Sigmoid colon (tissue), 7 donors: ENCODE data around the gene TSPAN11. TPM values are rescaled to one million over a fixed set of nuclear protein-coding genes. Genes with fewer than 3 reads are reported as not detected.

Experiments used
- DNase-seq: peaks from one replicate; pipeline ENCODE4 v3.0.0-alpha.2; 2019
- H3K27ac ChIP-seq, 4 donors: fragments of 200-600 bp; sonication (generic); one replicate each; pipeline ENCODE4 v1.5.1; 2016 to 2019; ENCODE audit warnings: mild to moderate bottlenecking in 1 of 4
- H3K27me3 ChIP-seq, 3 donors: fragments of 200-600 bp; sonication (generic); one replicate each; pipeline ENCODE4 v1.5.1; 2019; ENCODE audit warnings: mild to moderate bottlenecking in 1 of 3
- H3K36me3 ChIP-seq, 4 donors: fragments of 200-600 bp; sonication (generic); one replicate each; pipeline ENCODE4 v1.5.1; 2016 to 2019
- H3K4me1 ChIP-seq, 4 donors: fragments of 200-600 bp; sonication (generic); one replicate each; pipeline ENCODE4 v1.5.1; 2017 to 2019
- H3K4me3 ChIP-seq, 4 donors: fragments of 200-600 bp; sonication (generic); one replicate each; pipeline ENCODE4 v1.5.1; 2017 to 2019; ENCODE audit warnings: mild to moderate bottlenecking in 2 of 4, moderate library complexity in 1 of 4
- H3K9me3 ChIP-seq, 4 donors: fragments of 200-600 bp in 3 of 4; sonication (generic) in 3 of 4; one replicate each; pipeline versions ENCODE4 v1.5.1 to v1.6.1; 2013 to 2019
- EP300 ChIP-seq, 4 donors: sonication (generic); formaldehyde crosslinking; IDR thresholded peaks; one replicate each; pipeline ENCODE4 v1.6.1; 2017; ENCODE audit warnings: antibody characterized with exemption in 4 of 4
- POLR2A ChIP-seq, 2 donors: fragments of 450-650 bp; IDR thresholded peaks; one replicate each; pipeline ENCODE4 v1.6.1; 2016; ENCODE audit warnings: antibody characterized with exemption in 2 of 2, mild to moderate bottlenecking in 2 of 2, moderate library complexity in 2 of 2
- POLR2AphosphoS5 ChIP-seq, 4 donors: sonication (generic); formaldehyde crosslinking; IDR thresholded peaks; one replicate each; pipeline ENCODE4 v1.6.1; 2017; ENCODE audit warnings: antibody characterized with exemption in 4 of 4
- WGBS, 2 donors: extraction: QIAGEN DNeasy Blood & Tissue Kit; methylation state at CpG; one replicate each; pipeline ENCODE4 v1.1.7; 2013; 5-methylcytosine and 5-hydroxymethylcytosine counted together
- intact Hi-C: fragments of 100-400 bp; cut with DNase I; formaldehyde crosslinking; loops from one replicate; pipeline ENCODE4 v1.15.1; 2023
- polyA plus RNA-seq, 3 donors: library from polyadenylated mRNA; stranded (reverse); fragments of 200-250 nt; gene quantifications; one replicate each; pipeline ENCODE4 v1.2.3, GENCODE V29; 2013
- total RNA-seq, 4 donors: library from RNA; depleted of rRNA; stranded (reverse); fragments of >200 nt; gene quantifications; one replicate each; pipeline ENCODE4 v1.1.0, GENCODE V29; 2016
- TF ChIP-seq, protein P1 (sequence below), 4 experiments: fragments of 450-650 bp in 3 of 4; fragments of 200-600 bp in 1 of 4; IDR thresholded peaks; one replicate each; pipeline ENCODE4 v1.5.1; 2016 to 2019; ENCODE audit warnings: antibody characterized with exemption in 4 of 4, mild to moderate bottlenecking in 3 of 4, moderate library complexity in 2 of 4
- donor health status: healthy with polysubstance abuse.
- donor health status: Bipolar disorder and iron deficiency.
- donor health status: healthy.

The TSPAN11 gene
- total and polyA plus RNA-seq, 7 donors: 0.23 to 18.9 (median 7.8) TPM

DNA sequence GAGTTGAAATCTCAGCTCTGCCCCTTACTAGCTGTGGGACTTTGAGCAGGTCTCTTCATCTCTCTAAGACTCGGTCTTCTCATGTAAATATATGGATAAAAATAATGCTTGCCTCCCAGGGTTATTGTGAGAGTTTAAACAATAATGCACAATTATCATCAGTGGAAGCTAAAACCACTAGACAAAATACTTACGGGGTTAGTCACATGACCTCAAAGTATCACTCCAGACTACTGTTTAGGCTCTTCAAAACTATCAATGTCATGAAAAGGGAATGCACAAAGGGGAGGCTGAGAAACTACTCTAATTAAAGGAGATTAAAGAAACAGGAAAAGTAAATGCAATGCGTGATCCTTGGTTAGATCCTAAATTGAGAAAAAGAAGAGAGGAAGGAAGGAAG lies 24.5 kb upstream of the TSPAN11 start:
- H3K27me3 ChIP-seq: no peaks in the 10 kb centered on the region
- 72 to 76% methylated on average over 3 of the region's 3 CpGs for WGBS, 2 donors
- intact Hi-C loops: no loop called here

DNA sequence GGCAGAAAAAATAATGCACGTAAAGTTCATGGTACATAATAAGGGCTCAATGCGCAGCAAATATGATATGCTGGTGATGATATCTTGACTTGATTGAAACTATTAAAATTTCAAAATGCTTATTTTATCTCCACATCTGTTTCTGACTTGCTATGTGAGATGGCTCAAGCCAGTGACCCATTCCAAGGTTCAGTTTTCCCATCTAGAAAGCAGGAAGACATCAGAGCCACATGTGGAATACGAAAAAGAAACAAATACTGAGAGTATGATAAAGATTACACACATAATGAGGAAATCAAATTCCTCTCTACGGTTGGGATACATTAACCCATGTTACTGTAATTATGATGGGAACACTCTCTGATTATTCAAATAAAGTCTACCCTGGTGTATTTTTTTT lies 24.0 kb upstream of the TSPAN11 start:
- Histone ChIP-seq H3K4me3 (no peak overlapping the region), H3K9me3 (no peaks in the 10 kb centered on the region), H3K36me3 (no peaks in the 10 kb centered on the region), H3K27me3 (no peaks in the 10 kb centered on the region), H3K27ac (no peak overlapping the region), H3K4me1 (no peaks in the 10 kb centered on the region)
- intact Hi-C loops: no loop called here
- TF ChIP-seq, protein P1, sequence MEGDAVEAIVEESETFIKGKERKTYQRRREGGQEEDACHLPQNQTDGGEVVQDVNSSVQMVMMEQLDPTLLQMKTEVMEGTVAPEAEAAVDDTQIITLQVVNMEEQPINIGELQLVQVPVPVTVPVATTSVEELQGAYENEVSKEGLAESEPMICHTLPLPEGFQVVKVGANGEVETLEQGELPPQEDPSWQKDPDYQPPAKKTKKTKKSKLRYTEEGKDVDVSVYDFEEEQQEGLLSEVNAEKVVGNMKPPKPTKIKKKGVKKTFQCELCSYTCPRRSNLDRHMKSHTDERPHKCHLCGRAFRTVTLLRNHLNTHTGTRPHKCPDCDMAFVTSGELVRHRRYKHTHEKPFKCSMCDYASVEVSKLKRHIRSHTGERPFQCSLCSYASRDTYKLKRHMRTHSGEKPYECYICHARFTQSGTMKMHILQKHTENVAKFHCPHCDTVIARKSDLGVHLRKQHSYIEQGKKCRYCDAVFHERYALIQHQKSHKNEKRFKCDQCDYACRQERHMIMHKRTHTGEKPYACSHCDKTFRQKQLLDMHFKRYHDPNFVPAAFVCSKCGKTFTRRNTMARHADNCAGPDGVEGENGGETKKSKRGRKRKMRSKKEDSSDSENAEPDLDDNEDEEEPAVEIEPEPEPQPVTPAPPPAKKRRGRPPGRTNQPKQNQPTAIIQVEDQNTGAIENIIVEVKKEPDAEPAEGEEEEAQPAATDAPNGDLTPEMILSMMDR (IDR thresholded peaks at IDR 0.05): no peak
- TF ChIP-seq EP300 (IDR thresholded peaks at IDR 0.05) (no peak), POLR2A (IDR thresholded peaks at IDR 0.05) (no peak), POLR2AphosphoS5 (IDR thresholded peaks at IDR 0.05) (no peak)
- 58 to 73% methylated on average over 4 of the region's 4 CpGs for WGBS, 2 donors
- DNase-seq: no peak

More for the DNA sequence above, 24.5 kb upstream of the TSPAN11 start:
- H3K27ac ChIP-seq: no peak overlapping the region
- H3K4me1 ChIP-seq: no peaks in the 10 kb centered on the region
- H3K4me3 ChIP-seq: no peak overlapping the region
- H3K9me3 ChIP-seq: no peaks in the 10 kb centered on the region
- H3K36me3 ChIP-seq: no peaks in the 10 kb centered on the region
- DNase-seq: no peak
- TF ChIP-seq EP300 (IDR thresholded peaks at IDR 0.05): no peak
- TF ChIP-seq, protein P1 (IDR thresholded peaks at IDR 0.05): no peak
- TF ChIP-seq POLR2A (IDR thresholded peaks at IDR 0.05): no peak
- no peak for TF ChIP-seq POLR2AphosphoS5 (IDR thresholded peaks at IDR 0.05)

DNA sequence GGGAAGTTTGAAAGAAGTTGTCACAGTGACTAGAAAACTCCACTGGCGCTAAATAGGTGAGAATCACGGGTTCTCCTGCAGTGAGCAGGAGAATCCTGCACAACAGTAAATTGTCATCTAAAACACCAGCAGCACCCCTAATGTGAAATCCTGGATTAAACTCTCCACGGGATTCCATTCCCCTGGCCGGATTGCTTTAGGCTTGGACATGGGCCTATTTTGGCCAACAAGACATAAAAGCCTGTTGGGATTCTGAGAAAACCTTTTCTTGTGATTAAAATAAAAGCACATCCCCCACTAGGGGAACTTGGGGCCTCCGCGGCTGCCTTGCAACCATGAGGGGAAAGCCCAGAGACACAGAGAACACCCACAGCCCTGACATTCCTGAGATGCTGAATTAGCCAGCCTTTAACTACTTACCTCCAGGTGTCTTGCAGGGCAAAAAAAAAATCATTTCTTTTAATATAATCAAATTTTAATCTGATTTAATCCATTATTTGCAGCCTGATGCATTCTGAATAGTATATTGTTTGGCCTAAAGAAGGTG lies 21.0 kb upstream of the TSPAN11 start:
- Histone ChIP-seq H3K27me3 (no peaks in the 10 kb centered on the region), H3K9me3 (no peaks in the 10 kb centered on the region), H3K36me3 (no peaks in the 10 kb centered on the region), H3K4me1 (peaks cover 0 to 25% (median 16%) of the 10 kb centered on the region in 4 donors), H3K4me3 (no peak overlapping the region), H3K27ac (no peak overlapping the region)
- WGBS, 2 donors: 84 to 86% methylated on average over 6 of the region's 6 CpGs
- intact Hi-C loops: no loop called here
- no peak for DNase-seq
- TF ChIP-seq, protein P1 (IDR thresholded peaks at IDR 0.05): no peak
- no peak for TF ChIP-seq EP300 (IDR thresholded peaks at IDR 0.05)
- no peak for TF ChIP-seq POLR2A (IDR thresholded peaks at IDR 0.05)
- TF ChIP-seq POLR2AphosphoS5 (IDR thresholded peaks at IDR 0.05): no peak

DNA sequence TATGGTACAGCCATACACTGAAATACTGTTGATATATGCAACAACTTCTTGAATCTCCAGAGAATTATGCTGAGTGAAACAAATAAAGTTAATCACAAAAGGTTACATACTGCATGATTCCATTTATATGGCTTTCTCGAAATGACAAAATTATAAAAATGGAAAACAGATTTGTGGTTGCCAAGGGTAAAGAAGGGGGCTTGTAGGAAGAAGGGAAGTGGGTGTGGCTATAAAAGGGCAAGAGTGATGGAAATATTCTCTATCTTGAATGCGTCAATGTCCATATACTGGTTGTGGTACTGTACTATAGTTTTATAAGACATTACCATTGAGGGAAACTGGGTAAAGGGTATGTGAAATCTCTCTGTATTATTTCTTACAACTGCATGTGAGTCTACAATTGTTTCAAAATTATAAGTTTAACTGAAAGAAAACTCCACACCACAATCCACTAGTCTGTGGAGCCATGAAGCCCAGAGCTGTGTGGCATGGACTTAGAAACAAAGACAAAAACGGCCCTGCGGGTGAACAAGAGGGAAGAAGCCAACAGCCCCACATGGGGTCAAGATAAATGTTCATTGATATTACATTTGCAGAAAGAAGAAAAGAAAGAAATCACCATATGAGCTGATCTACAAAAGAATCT lies 18.3 kb upstream of the TSPAN11 start:
- Histone ChIP-seq H3K27ac (peak overlapping the region in 2 of 4 donors; percentile 28 to 33), H3K4me3 (no peak overlapping the region), H3K9me3 (no peaks in the 10 kb centered on the region), H3K4me1 (peaks cover 0 to 25% (median 16%) of the 10 kb centered on the region in 4 donors), H3K27me3 (no peaks in the 10 kb centered on the region), H3K36me3 (no peaks in the 10 kb centered on the region)
- 85 to 87% methylated on average over 4 of the region's 4 CpGs for WGBS, 2 donors
- DNase-seq: no peak
- TF ChIP-seq, protein P1 (IDR thresholded peaks at IDR 0.05): no peak
- no peak for TF ChIP-seq POLR2A (IDR thresholded peaks at IDR 0.05)
- no peak for TF ChIP-seq POLR2AphosphoS5 (IDR thresholded peaks at IDR 0.05)
- no peak for TF ChIP-seq EP300 (IDR thresholded peaks at IDR 0.05)
- intact Hi-C loops: no loop called here
